Neural cell (in vitro differentiated cells): ENCODE data around the gene JMJD6. TPM values are rescaled to one million over a fixed set of nuclear protein-coding genes. Genes with fewer than 3 reads are reported as not detected.

ENCODE experiments used
- H2AFZ ChIP-seq: fragments of 200-600, 300-800 bp; sonication (generic), shearing (Covaris generic); 2 replicates; pipeline ENCODE4 v1.6.0; 2014; ENCODE audit warnings: low read depth, mild to moderate bottlenecking, antibody characterized with exemption, low read length, moderate library complexity
- H3F3A ChIP-seq: fragments of 200-600 bp; shearing (Covaris generic); 2 replicates; pipeline ENCODE4 v1.6.1; 2016; ENCODE audit warnings: mild to moderate bottlenecking, moderate library complexity, mixed read lengths, antibody characterized with exemption, low read length; ENCODE audit not compliant: insufficient read depth, poor library complexity, severe bottlenecking
- H3K27ac ChIP-seq: fragments of 200-600, 300-800 bp; sonication (generic), shearing (Covaris generic); 2 replicates; pipeline ENCODE4 v1.5.1; 2014; ENCODE audit warnings: mild to moderate bottlenecking, low read length, moderate library complexity
- H3K27me3 ChIP-seq: fragments of 300-800, 200-600 bp; sonication (generic), shearing (Covaris generic); 2 replicates; pipeline ENCODE4 v1.6.0; 2014; ENCODE audit warnings: mild to moderate bottlenecking, low read depth, low read length, moderate library complexity; ENCODE audit not compliant: insufficient read depth
- H3K36me3 ChIP-seq: fragments of 300-800, 200-600 bp; sonication (generic), shearing (Covaris generic); 2 replicates; pipeline ENCODE4 v1.5.1; 2014; ENCODE audit warnings: mild to moderate bottlenecking, antibody characterized with exemption, low read length, moderate library complexity; ENCODE audit not compliant: insufficient read depth
- H3K4me2 ChIP-seq: fragments of 300-800, 200-600 bp; sonication (generic), shearing (Covaris generic); 2 replicates; pipeline ENCODE4 v1.6.0; 2014; ENCODE audit warnings: mild to moderate bottlenecking, low read length
- H3K4me3 ChIP-seq: fragments of 300-800, 200-600 bp; sonication (generic), shearing (Covaris generic); 2 replicates; pipeline ENCODE4 v1.5.1; 2014; ENCODE audit warnings: mild to moderate bottlenecking, low read length, moderate library complexity
- H3K79me2 ChIP-seq: fragments of 200-600 bp; shearing (Covaris generic); replicated peaks from 2 replicates; pipeline ENCODE4 v1.6.0; 2014; ENCODE audit warnings: mild to moderate bottlenecking, low read length, moderate library complexity; ENCODE audit not compliant: insufficient read depth
- H3K9ac ChIP-seq: fragments of 300-800, 200-600 bp; sonication (generic), shearing (Covaris generic); 2 replicates; pipeline ENCODE4 v1.6.1; 2016; ENCODE audit warnings: mild to moderate bottlenecking, low read length, mixed read lengths
- H3K9me2 ChIP-seq: fragments of 200-600 bp; shearing (Covaris generic); 2 replicates; pipeline ENCODE4 v1.6.1; 2016; ENCODE audit warnings: mild to moderate bottlenecking, low read length, mixed read lengths; ENCODE audit not compliant: insufficient read depth
- H3K9me3 ChIP-seq: fragments of 200-600, 300-800 bp; sonication (generic), shearing (Covaris generic); 2 replicates; pipeline ENCODE4 v1.6.1; 2016; ENCODE audit warnings: mild to moderate bottlenecking, mixed run types, low read length, moderate library complexity, mixed read lengths
- H4K20me1 ChIP-seq: fragments of 200-600 bp; shearing (Covaris generic); 2 replicates; pipeline ENCODE4 v1.6.1; 2016; ENCODE audit warnings: mild to moderate bottlenecking, mixed run types; ENCODE audit not compliant: insufficient read depth
- EP300 ChIP-seq: fragments of 450-650 bp; conservative IDR thresholded peaks from 2 replicates; pipeline ENCODE4 v1.6.1; 2014; ENCODE audit warnings: antibody characterized with exemption, mild to moderate bottlenecking, moderate library complexity; ENCODE audit not compliant: poor library complexity, severe bottlenecking
- EZH2 ChIP-seq: fragments of 200-600, 300-800 bp; shearing (Covaris generic), sonication (generic); IDR thresholded peaks from 2 replicates; pipeline ENCODE4 v1.6.1; 2014; ENCODE audit warnings: antibody characterized with exemption, low read length, borderline replicate concordance, mild to moderate bottlenecking; ENCODE audit not compliant: insufficient read depth, poor library complexity, severe bottlenecking
- MXI1 ChIP-seq: fragments of 450-650 bp; conservative IDR thresholded peaks from 2 replicates; pipeline ENCODE4 v1.6.1; 2014; ENCODE audit warnings: antibody characterized with exemption, mild to moderate bottlenecking; ENCODE audit not compliant: poor library complexity, severe bottlenecking
- POLR2AphosphoS5 ChIP-seq: IDR thresholded peaks from 2 replicates; pipeline ENCODE4 v1.6.1; 2012
- RAD21 ChIP-seq: fragments of 450-650 bp; conservative IDR thresholded peaks from 2 replicates; pipeline ENCODE4 v1.6.1; 2014; ENCODE audit warnings: antibody characterized with exemption, mild to moderate bottlenecking, moderate library complexity
- SMC3 ChIP-seq: fragments of 450-650 bp; conservative IDR thresholded peaks from 2 replicates; pipeline ENCODE4 v1.6.1; 2014; ENCODE audit warnings: antibody characterized with exemption, mild to moderate bottlenecking, moderate library complexity; ENCODE audit not compliant: poor library complexity
- TAF1 ChIP-seq: IDR thresholded peaks from 2 replicates; pipeline ENCODE4 v1.6.1; 2012; ENCODE audit warnings: low read depth
- polyA plus RNA-seq: library from polyadenylated mRNA; depleted of rRNA; stranded (reverse); fragments of >200 nt; gene quantifications from 2 replicates; pipeline ENCODE4 v1.2.3, GENCODE V29; 2014
- TF ChIP-seq, protein P1 (sequence below): fragments of 450-650 bp; IDR thresholded peaks from 2 replicates; pipeline ENCODE4 v1.5.1; 2014; ENCODE audit warnings: antibody characterized with exemption, mild to moderate bottlenecking, moderate library complexity; ENCODE audit not compliant: poor library complexity, severe bottlenecking
- TF ChIP-seq, protein P2 (sequence below): IDR thresholded peaks from 2 replicates; pipeline ENCODE4 v1.6.1; 2012; ENCODE audit warnings: borderline replicate concordance

The JMJD6 gene
- polyA plus RNA-seq, 1 donor from 2014 or later = 21.7 TPM

DNA sequence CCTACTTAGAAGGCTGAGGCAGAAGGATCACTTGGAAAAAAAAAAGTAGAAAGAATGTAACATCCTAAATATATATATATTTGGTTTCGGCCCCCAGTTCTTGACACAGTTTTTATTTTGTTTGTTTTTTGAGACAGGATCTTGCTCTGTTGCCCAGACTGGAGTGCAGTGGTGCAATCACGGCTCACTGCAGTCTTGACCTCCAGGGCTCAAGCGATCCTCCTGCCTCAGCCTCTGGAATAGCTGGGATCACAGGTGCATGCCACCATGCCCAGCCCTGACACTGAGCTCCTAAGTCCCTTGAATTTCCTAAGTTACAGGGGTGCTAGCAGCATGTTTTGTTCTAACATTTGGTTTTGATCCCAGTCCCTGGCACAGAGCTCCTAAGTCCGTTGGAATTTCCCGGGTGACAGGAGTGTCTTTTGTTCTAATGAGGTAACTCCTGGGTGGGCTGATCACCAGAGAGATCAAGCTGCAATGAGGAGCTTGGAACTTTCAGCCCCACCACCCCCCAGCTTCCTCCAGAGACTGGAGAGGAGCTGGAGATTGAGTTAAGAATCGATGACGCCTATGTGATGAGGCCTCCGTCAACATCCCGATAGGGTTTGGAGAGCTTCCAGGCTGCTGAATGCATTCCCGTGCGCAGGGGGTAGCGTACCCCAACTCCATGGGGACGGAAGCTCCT lies 35.7 kb downstream of the JMJD6 start:
- TF ChIP-seq MXI1 (no peak), POLR2AphosphoS5 (no peak), TAF1 (no peak), EP300 (no peak), RAD21 (no peak), EZH2 (no peak), SMC3 (no peak)
- TF ChIP-seq, protein P1, sequence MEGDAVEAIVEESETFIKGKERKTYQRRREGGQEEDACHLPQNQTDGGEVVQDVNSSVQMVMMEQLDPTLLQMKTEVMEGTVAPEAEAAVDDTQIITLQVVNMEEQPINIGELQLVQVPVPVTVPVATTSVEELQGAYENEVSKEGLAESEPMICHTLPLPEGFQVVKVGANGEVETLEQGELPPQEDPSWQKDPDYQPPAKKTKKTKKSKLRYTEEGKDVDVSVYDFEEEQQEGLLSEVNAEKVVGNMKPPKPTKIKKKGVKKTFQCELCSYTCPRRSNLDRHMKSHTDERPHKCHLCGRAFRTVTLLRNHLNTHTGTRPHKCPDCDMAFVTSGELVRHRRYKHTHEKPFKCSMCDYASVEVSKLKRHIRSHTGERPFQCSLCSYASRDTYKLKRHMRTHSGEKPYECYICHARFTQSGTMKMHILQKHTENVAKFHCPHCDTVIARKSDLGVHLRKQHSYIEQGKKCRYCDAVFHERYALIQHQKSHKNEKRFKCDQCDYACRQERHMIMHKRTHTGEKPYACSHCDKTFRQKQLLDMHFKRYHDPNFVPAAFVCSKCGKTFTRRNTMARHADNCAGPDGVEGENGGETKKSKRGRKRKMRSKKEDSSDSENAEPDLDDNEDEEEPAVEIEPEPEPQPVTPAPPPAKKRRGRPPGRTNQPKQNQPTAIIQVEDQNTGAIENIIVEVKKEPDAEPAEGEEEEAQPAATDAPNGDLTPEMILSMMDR = no peak
- TF ChIP-seq, protein P2, sequence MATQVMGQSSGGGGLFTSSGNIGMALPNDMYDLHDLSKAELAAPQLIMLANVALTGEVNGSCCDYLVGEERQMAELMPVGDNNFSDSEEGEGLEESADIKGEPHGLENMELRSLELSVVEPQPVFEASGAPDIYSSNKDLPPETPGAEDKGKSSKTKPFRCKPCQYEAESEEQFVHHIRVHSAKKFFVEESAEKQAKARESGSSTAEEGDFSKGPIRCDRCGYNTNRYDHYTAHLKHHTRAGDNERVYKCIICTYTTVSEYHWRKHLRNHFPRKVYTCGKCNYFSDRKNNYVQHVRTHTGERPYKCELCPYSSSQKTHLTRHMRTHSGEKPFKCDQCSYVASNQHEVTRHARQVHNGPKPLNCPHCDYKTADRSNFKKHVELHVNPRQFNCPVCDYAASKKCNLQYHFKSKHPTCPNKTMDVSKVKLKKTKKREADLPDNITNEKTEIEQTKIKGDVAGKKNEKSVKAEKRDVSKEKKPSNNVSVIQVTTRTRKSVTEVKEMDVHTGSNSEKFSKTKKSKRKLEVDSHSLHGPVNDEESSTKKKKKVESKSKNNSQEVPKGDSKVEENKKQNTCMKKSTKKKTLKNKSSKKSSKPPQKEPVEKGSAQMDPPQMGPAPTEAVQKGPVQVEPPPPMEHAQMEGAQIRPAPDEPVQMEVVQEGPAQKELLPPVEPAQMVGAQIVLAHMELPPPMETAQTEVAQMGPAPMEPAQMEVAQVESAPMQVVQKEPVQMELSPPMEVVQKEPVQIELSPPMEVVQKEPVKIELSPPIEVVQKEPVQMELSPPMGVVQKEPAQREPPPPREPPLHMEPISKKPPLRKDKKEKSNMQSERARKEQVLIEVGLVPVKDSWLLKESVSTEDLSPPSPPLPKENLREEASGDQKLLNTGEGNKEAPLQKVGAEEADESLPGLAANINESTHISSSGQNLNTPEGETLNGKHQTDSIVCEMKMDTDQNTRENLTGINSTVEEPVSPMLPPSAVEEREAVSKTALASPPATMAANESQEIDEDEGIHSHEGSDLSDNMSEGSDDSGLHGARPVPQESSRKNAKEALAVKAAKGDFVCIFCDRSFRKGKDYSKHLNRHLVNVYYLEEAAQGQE = no peak
- no peak overlapping the region for H3K4me2 ChIP-seq
- H3K9ac ChIP-seq = no peak overlapping the region
- H4K20me1 ChIP-seq = no peaks in the 10 kb centered on the region
- H2AFZ ChIP-seq = no peak overlapping the region
- no peak overlapping the region for H3K4me3 ChIP-seq
- H3K9me3 ChIP-seq = no peaks in the 10 kb centered on the region
- H3K9me2 ChIP-seq = no peaks in the 10 kb centered on the region
- H3K27ac ChIP-seq = no peak overlapping the region
- no peaks in the 10 kb centered on the region for H3K79me2 ChIP-seq
- H3K36me3 ChIP-seq = no peaks in the 10 kb centered on the region
- no peaks in the 10 kb centered on the region for H3F3A ChIP-seq
- no peaks in the 10 kb centered on the region for H3K27me3 ChIP-seq

- Histone ChIP-seq H4K20me1 (no peaks in the 10 kb centered on the region), H3K9ac (no peak overlapping the region)
These were observed 36.5 kb downstream of the JMJD6 start for GRCh38 chr17:76689859-76690258.

More at GRCh38 chr17:76689859-76690258, 36.5 kb downstream of the JMJD6 start:
- no peaks in the 10 kb centered on the region for H3K79me2 ChIP-seq
- H3K27ac ChIP-seq = no peak overlapping the region
- H2AFZ ChIP-seq = no peak overlapping the region
- H3K36me3 ChIP-seq = no peaks in the 10 kb centered on the region
- H3K9me2 ChIP-seq = no peaks in the 10 kb centered on the region
- H3K4me2 ChIP-seq = no peak overlapping the region
- H3K9me3 ChIP-seq = no peaks in the 10 kb centered on the region
- H3F3A ChIP-seq = no peaks in the 10 kb centered on the region
- no peaks in the 10 kb centered on the region for H3K27me3 ChIP-seq
- H3K4me3 ChIP-seq = no peak overlapping the region
- TF ChIP-seq, protein P1 = no peak
- TF ChIP-seq RAD21 = no peak
- no peak for TF ChIP-seq EZH2
- TF ChIP-seq POLR2AphosphoS5 = no peak
- TF ChIP-seq EP300 = no peak
- no peak for TF ChIP-seq MXI1
- no peak for TF ChIP-seq SMC3
- no peak for TF ChIP-seq TAF1
- TF ChIP-seq, protein P2 = no peak
